ENCODE results near the gene GLUL.
"Not testable (repeated sequence)": the region's sequence is repeated elsewhere in the genome, so short reads cannot be mapped to it uniquely, and the experiment has no call there.

Gene GLUL

DNA sequence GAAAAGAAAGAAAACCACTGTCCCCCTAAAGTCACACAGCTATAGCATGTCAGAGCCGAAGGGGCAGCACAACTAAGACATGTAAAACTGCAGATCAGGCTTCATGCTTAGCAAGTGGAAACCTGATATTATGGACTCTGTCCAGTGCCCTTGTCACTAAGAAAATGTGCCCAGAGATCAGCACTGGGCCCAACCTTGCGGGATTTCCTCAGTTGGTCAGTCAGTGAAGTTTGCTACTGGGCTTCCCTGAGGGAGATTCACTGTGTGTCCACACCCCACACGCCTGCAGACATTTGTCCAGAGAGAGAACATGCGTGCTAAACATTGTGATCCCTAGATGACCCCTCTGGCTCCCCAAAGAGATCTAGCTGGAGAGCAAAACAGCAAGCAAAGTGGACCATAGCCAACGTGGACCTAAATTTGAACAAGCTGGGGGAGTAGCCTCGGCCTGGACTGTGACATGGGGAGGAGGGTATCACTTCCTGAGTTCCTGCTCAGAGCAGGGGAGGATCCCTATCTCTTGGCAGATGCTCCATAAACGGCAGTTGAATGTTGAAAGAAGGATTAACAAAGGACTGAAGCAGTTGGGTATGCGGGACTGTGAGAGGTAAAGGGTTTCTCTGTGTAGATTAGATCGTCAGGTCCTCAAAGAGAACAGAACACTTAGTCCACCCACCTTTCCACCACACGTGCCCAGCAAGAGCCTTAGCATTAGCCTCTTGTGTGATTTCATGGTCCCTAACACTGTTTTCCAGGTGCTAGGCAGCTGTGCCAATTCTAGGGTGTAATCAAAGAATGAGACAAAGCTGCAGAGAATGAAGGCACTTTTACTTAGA lies 53.6 kb downstream of the GLUL start:
- no peak overlapping the region for H3K4me3 ChIP-seq (ENCODE audit: low read depth, low read length)
- no peak for DNase-seq (ENCODE audit: low read depth)

DNA sequence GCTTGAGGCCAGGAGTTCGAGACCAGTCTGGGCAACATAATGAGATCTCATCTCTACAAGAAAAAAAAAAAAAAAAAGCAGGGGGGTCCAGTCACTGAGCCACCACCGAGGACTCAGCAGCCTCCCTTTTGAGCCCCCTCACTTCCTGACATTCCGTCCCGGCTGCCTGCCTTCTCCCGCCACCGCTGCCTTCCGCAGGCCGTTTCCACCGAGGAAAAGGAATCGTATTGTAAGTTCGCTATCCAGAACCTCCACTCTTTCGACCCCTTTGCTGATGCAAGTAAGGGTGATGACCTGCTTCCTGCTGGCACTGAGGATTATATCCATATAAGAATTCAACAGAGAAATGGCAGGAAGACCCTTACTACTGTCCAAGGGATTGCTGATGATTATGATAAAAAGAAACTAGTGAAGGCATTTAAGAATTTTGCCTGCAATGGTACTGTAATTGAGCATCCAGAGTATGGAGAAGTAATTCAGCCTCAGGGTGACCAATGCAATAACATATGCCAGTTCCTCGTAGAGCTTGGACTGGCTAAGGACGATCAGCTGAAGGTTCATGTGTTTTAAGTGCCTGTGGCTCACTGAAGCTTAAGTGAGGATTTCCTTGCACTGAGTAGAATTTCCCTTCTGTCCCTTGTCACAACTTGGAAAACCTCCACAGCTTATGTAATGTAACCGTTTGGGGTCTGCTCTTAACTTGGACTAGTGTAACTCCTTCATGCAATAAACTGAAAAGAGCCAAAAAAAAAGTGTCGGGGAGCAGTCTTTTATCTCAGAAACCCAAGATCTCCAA lies 55.6 kb downstream of the GLUL start:
- no peak for DNase-seq (ENCODE audit: low read depth)
- no peak overlapping the region for H3K4me3 ChIP-seq (ENCODE audit: low read depth, low read length)

DNA sequence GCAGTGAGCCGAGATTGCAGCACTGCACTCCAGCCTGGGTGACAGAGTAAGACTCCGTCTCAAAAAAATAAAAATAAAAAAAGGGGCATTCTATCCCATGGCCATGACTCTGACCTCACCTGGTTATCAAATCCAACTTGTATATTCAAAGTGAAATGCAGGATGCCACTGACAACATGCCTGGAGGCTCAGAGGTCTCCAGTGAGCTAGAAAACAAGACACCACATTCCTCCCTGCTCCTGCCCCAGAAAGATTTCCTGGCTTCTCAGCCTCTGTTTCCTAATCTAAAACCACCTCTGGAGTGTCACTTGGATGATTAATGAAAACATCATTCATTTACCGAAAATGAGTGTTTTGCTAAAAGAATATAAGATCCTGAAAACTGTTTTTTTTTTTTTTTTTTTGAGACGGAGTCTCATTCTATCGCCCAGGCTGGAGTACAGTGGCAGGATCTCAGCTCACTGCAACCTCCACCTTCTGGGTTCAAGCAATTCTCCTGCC lies 58.5 kb downstream of the GLUL start:
- not testable (repeated sequence) for H3K4me3 ChIP-seq (ENCODE audit: low read depth, low read length); DNase-seq (ENCODE audit: low read depth)

DNA sequence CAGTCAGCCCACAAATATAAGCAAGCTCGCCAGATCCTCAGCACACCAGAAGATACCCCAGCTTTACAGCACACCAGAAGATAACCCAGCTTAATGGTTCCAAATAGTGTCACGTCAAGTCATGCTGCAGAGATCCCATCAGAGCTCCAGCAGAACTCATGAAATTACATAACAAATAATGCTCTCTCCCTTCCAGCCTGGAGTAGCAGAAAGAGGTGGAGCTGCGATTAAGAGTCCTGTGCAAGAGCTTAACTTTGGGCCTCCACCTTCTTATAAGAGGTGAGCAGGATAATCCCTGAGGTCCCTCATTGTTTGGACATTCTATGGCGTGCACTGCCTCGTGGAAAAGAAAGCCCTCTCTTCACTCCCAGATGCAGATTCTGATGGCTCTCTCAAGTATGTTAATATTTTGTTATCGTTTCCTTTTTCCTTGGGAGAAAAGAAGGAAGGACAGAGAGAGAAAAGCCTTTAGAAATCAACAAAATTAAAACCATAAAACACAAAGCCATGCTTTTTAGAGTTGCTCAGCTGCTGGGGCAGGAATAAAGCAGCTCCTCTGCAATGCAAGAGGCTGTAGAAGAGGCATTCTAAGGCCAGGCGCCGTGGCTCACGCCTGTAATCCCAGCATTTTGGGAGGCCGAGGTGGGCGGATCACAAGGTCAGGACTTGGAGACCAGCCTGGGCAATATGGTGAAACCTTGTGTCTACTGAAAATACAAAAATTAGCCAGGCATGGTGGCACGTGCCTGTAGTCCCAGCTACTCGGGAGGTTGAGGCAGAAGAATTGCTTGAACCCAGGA lies 59.1 kb downstream of the GLUL start:
- no peak for DNase-seq (ENCODE audit: low read depth)
- H3K4me3 ChIP-seq (ENCODE audit: low read depth, low read length) = no peak overlapping the region

All from skeletal muscle cell (primary cell).